ENCODE data around the gene MMP13.

DNA sequence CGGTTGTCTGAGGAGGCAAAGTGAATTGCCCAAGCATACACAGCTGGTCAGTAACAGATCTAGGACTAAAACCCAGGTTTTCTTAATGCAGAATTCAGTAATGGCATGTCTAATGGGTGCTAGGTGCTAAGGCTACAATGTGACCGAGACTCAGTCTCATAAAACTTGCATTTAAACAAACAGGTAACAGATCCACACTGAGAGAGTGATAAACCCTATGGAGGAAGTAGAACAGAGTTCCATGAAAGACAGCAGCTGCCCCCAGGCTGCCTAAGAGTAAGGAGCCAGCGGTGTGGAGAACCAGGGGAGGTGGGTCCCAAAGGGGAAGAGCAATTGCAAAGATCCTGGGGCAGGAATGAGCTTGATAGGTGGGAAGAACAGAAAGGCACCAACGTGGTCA lies 27.3 kb downstream of the MMP13 start:
- TF ChIP-seq POLR2AphosphoS5 (IDR thresholded peaks at IDR 0.05; ENCODE audit: low read depth, low read length): no peak
- no peak for TF ChIP-seq TAF1 (IDR thresholded peaks at IDR 0.05; ENCODE audit: borderline replicate concordance, low read depth, low read length)
